Measurements from ENCODE around the gene RHOBTB1. TPM values are rescaled to one million over a fixed set of nuclear protein-coding genes. Genes with fewer than 3 reads are reported as not detected.
A peak's percentile ranks its signal among the peaks of the same experiment; 100 is the strongest.

RHOBTB1 gene, protein sequence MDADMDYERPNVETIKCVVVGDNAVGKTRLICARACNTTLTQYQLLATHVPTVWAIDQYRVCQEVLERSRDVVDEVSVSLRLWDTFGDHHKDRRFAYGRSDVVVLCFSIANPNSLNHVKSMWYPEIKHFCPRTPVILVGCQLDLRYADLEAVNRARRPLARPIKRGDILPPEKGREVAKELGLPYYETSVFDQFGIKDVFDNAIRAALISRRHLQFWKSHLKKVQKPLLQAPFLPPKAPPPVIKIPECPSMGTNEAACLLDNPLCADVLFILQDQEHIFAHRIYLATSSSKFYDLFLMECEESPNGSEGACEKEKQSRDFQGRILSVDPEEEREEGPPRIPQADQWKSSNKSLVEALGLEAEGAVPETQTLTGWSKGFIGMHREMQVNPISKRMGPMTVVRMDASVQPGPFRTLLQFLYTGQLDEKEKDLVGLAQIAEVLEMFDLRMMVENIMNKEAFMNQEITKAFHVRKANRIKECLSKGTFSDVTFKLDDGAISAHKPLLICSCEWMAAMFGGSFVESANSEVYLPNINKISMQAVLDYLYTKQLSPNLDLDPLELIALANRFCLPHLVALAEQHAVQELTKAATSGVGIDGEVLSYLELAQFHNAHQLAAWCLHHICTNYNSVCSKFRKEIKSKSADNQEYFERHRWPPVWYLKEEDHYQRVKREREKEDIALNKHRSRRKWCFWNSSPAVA
- polyA plus RNA-seq (ENCODE audit: insufficient read length in 3 of 3): 10 to 100 TPM; 75.5 to 97.7 (median 80.9) TPM
- long read RNA-seq, donor 1, full-length matches to known transcripts: 1 of 1 reads
- long read RNA-seq, donor 1, partial matches to known transcripts: 0 of 1 reads
- long read RNA-seq, donor 1, other reads (novel, unspliced or antisense): 0 of 1 reads
- long read RNA-seq, donor 2, full-length matches to known transcripts: 2 of 2 reads
- long read RNA-seq, donor 2, partial matches to known transcripts: 0 of 2 reads
- long read RNA-seq, donor 2, other reads (novel, unspliced or antisense): 0 of 2 reads
- long read RNA-seq, donor 3, full-length matches to known transcripts: 8 of 8 reads
- long read RNA-seq, donor 3, partial matches to known transcripts: 0 of 8 reads
- long read RNA-seq, donor 3, other reads (novel, unspliced or antisense): 0 of 8 reads
- long read RNA-seq, donor 4, full-length matches to known transcripts: 6 of 6 reads
- long read RNA-seq, donor 4, partial matches to known transcripts: 0 of 6 reads
- long read RNA-seq, donor 4, other reads (novel, unspliced or antisense): 0 of 6 reads
- long read RNA-seq, donor 5: 0 reads
- long read RNA-seq, donor 6, full-length matches to known transcripts: 7 of 12 reads
- long read RNA-seq, donor 6, partial matches to known transcripts: 5 of 12 reads
- long read RNA-seq, donor 6, other reads (novel, unspliced or antisense): 0 of 12 reads
- long read RNA-seq, donor 7, full-length matches to known transcripts: 7 of 13 reads
- long read RNA-seq, donor 7, partial matches to known transcripts: 6 of 13 reads
- long read RNA-seq, donor 7, other reads (novel, unspliced or antisense): 0 of 13 reads
- long read RNA-seq, donor 8, full-length matches to known transcripts: 13 of 13 reads
- long read RNA-seq, donor 8, partial matches to known transcripts: 0 of 13 reads
- long read RNA-seq, donor 8, other reads (novel, unspliced or antisense): 0 of 13 reads
- long read RNA-seq, donor 9, full-length matches to known transcripts: 3 of 3 reads
- long read RNA-seq, donor 9, partial matches to known transcripts: 0 of 3 reads
- long read RNA-seq, donor 9, other reads (novel, unspliced or antisense): 0 of 3 reads
- long read RNA-seq, donor 10, full-length matches to known transcripts: 3 of 3 reads
- long read RNA-seq, donor 10, partial matches to known transcripts: 0 of 3 reads
- long read RNA-seq, donor 10, other reads (novel, unspliced or antisense): 0 of 3 reads
- long read RNA-seq, donor 11, full-length matches to known transcripts: 2 of 2 reads
- long read RNA-seq, donor 11, partial matches to known transcripts: 0 of 2 reads
- long read RNA-seq, donor 11, other reads (novel, unspliced or antisense): 0 of 2 reads
- long read RNA-seq, donor 12, full-length matches to known transcripts: 4 of 4 reads
- long read RNA-seq, donor 12, partial matches to known transcripts: 0 of 4 reads
- long read RNA-seq, donor 12, other reads (novel, unspliced or antisense): 0 of 4 reads
- long read RNA-seq, donor 13: 0 reads
- long read RNA-seq, donor 14, full-length matches to known transcripts: 4 of 4 reads
- long read RNA-seq, donor 14, partial matches to known transcripts: 0 of 4 reads
- long read RNA-seq, donor 14, other reads (novel, unspliced or antisense): 0 of 4 reads
- long read RNA-seq, donor 15, full-length matches to known transcripts: 1 of 1 reads
- long read RNA-seq, donor 15, partial matches to known transcripts: 0 of 1 reads
- long read RNA-seq, donor 15, other reads (novel, unspliced or antisense): 0 of 1 reads
- long read RNA-seq, donor 16, full-length matches to known transcripts: 22 of 34 reads
- long read RNA-seq, donor 16, partial matches to known transcripts: 12 of 34 reads
- long read RNA-seq, donor 16, other reads (novel, unspliced or antisense): 0 of 34 reads

DNA sequence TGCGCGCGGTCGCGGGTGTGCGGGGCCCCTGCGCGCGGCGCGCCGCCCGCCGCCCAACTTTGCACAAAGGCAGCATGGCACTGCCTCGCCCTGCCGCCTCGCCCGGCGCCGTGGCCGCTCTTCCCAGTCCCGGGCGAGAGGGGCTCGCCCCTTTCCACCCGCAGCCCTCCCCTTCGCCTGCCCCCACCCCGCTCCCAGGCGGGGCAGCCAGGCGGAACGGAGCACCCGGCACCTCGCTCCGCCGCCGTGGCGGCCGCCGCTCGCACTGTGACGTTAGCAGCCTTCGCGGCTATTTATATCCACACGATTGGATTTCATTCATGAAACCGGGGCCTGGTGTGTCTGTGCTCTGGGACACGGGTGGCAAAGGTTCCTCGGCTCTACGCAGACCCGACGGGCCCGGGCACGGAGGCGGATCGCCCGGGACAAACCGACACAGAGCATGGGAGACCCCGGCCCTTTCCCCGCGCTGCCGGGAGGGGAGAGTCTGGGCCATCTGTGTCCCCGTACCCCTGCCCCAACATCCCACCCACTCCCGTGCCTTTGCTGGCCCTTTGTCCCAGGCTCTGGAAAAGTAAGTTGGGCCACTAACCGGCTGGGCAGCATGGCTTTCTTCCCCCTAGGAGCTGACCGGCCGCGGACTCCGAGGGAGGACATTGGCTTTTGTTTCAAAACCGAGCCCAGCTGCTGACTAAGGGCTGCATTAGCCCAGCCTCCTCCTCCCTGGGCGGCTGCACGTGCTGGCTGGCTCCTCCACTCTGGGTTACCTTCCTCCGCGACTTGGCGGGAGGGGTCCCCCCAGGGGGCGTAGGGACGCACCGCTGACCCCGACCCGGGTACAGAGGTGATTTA, at the start of gene RHOBTB1:
TSS of gene RHOBTB1 (minus strand) at position 128 of the 852 bp plus-strand sequence. CDS start 32,643 bp downstream, outside the sequence.
- DNase-seq (ENCODE audit: extremely low read depth in 1 of 11, low read depth in 9 of 11, low spot score in 4 of 11): peak in 10 of 11 donors; percentile 64 to 81 (median 78)

DNA sequence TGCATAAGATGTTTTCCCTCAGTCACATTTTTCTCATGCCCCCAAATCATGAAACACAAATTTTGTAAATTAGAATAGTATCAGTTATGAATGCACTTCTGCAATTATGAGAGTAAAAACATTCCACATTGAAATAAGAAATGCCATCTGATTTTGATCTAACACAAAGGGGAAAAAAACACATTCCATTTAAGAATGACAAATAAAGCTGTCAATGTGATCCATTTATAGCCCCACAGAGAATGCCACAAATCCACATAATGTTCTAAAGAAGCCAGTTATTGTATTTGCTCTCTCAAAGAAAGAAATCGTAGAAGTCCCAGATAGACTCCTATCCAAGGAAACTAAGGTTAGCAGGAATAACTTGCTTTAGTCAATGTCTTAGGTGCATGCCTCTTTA, 48.7 kb upstream of the RHOBTB1 start:
- no peak for DNase-seq (ENCODE audit: extremely low read depth in 1 of 11, low read depth in 9 of 11, low spot score in 4 of 11)

DNA sequence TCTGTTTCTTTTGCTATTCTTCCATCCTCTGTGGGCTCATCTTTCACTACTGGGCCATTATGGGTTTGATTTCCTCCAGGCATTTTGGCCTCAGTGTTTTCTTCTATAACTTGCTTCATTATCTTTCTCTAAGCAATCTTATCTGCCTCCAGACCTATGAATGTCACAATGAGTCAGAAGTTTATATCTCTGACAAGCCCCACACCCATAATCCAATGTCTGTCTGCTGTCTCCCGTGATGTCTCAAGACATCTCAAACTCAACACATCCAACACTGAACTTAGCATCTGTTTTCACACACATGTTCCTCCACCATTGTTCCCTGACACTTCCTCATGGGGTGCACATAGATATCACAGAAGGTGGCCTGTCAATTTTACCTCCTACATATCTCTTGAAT, 46.7 kb upstream of the RHOBTB1 start:
- DNase-seq (ENCODE audit: extremely low read depth in 1 of 11, low read depth in 9 of 11, low spot score in 4 of 11): no peak

DNA sequence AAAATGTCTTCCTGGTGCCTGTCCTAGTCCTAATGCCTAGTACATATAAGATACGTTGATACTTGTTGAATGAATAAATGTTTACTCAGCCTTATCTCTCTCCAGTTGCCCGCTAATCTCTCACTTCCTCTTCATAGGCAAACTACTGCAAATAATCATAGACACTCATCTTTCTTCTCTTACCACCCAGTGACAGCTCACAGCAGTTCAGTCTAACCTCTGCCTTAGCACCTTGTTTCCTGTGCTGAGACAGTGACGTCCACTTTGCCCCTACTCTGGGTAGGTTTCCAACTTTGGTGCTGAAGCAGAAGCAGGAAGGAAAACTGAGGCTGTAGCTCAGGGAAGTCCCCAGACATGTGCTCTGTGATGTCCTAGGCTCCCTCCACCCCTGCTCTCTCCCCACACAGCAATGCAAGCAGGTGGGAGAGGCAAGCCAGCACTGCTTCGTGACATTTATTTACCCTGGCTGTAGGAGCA, 45.5 kb upstream of the RHOBTB1 start:
- DNase-seq (ENCODE audit: extremely low read depth in 1 of 11, low read depth in 9 of 11, low spot score in 4 of 11): no peak

DNA sequence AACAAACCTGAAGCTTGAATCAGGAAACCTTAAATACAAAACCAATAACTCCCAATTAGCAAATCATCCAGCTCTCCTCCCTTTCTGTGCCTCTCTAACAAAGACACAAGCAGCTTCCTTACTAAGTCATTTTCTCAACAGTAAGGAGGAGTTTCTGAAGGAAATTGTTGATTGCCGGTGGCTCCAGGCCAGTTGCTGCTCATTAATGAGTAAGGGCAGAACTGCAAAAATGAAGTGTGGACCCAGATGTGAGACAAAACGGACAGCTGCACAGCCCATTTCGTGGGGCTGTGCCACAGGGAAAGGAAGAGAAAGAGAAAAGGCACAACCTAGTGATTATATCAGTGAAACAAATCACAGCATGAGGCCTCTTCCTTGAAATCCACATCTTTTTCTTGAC, 42.8 kb upstream of the RHOBTB1 start:
- DNase-seq (ENCODE audit: extremely low read depth in 1 of 11, low read depth in 9 of 11, low spot score in 4 of 11): no peak

DNA sequence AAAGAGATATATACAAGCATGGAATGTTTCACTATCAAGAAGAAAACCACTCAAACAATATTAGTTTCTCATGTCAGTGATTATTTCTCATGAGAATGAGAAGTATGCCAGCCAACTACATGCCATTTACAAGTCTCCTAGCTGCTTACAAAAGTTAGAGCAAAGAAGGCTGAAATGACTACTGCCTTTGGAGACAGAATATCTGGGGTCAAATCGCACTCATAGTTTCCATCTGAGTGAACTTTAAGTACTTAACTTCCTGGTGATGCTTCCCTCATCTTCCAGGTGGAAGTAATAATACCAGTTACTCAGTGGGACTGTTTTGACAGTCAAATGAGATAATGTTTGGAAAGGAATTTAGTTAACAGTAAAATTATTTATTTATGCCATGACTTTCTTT, 42.0 kb upstream of the RHOBTB1 start:
- no peak for DNase-seq (ENCODE audit: extremely low read depth in 1 of 11, low read depth in 9 of 11, low spot score in 4 of 11)

- no peak for DNase-seq (ENCODE audit: extremely low read depth in 1 of 11, low read depth in 9 of 11, low spot score in 4 of 11)
Observed at GRCh38 chr10:60980997-60981396, 37.0 kb upstream of the RHOBTB1 start.

DNA sequence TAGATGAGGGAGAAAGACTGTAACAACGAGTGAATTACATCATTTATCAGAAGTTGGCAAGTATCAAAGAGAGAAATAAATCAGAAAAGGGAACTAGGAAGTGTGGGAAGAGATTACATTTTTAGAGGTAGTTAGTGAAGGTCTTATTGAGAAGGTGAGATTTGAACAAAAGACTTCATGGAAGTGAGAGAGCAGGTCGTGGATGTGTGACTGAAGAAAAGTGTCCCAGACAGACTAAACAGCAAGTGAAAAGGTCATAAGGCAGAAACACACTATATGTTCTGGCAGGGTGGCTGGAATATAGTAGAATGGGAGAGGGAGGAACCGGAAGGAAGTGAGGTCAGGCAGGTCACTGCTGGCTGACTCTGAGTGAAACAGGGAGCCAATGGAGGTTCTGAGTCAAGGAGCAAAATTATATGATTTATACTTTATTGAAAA, 35.7 kb upstream of the RHOBTB1 start:
- no peak for DNase-seq (ENCODE audit: extremely low read depth in 1 of 11, low read depth in 9 of 11, low spot score in 4 of 11)

DNA sequence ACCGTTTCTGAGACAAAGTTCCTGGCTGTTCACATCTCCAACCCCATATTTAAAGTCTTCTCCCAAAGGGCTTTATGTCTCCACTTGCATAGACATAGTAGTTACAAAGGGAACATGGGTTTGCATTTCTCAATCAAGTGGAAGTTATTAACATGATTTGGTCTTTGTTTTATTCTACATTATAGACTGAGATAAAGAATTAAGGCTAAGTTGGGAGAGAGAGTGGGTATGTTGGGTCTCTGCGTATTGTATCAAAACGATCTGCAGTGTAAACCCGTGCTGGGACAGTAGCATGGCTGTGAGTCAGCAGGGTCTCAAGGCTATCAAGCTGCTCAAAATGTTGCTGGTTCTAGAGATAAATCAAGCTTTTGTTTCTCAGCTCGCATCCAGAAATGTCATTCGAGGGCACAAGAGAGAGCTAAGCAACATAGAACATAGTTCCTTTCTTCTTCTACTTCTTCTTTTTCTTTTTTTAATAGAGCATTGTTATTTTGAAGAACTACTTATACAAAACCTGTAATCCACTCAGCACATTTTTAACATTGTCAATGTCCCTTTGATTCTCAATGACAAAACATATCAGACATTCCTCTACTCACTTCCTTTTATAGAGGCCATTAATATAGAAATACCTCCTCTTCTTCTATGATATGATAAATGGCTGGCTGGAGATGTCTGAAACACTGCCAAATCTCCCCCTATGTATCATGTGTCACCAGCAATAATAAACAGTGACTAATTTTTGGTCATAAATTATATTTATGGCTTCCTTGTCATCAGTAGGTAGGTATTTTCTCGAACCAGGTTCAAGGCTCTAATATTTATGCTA, 34.5 kb upstream of the RHOBTB1 start:
- DNase-seq (ENCODE audit: extremely low read depth in 1 of 11, low read depth in 9 of 11, low spot score in 4 of 11): no peak

GRCh38 chr10:60977161-60978122, 33.5 kb upstream of the RHOBTB1 start:
- DNase-seq (ENCODE audit: extremely low read depth in 1 of 11, low read depth in 9 of 11, low spot score in 4 of 11): no peak

- DNase-seq (ENCODE audit: extremely low read depth in 1 of 11, low read depth in 9 of 11, low spot score in 4 of 11): no peak
Observed at GRCh38 chr10:60976687-60977086, 32.7 kb upstream of the RHOBTB1 start.

DNA sequence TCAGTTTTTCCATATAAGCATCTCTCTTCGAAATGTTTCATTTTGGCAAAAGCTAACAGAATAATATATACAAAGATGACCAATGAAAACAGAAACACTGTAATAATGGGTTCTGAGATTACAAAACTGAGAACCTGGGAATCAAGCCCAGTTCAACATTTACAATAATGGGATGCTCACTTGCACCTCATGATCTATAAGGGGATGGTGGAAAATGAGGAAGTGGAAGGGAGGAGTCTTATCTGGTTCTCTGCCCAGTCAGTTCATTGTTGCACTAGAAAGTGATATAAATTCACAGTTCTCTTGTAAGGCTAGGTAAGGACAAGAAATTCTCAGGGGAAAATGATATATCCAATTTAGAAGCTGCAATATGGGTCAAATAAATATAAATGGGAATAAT, 31.7 kb upstream of the RHOBTB1 start:
- no peak for DNase-seq (ENCODE audit: extremely low read depth in 1 of 11, low read depth in 9 of 11, low spot score in 4 of 11)

GRCh38 chr10:60974463-60975149, 30.6 kb upstream of the RHOBTB1 start:
- no peak for DNase-seq (ENCODE audit: extremely low read depth in 1 of 11, low read depth in 9 of 11, low spot score in 4 of 11)
